BE2C (cell line): ENCODE data around the gene NUP85.

ENCODE experiments used
- DNase-seq: peaks from one replicate; pipeline ENCODE4 v3.0.0-alpha.2; 2020
- H3K27me3 ChIP-seq: fragments of 250-450 bp; sonication (Bioruptor Pico); 2 replicates; pipeline ENCODE4 v1.5.1; 2020; ENCODE audit warnings: mild to moderate bottlenecking
- H3K36me3 ChIP-seq: fragments of 250-450 bp; sonication (Bioruptor Pico); 2 replicates; pipeline ENCODE4 v1.5.1; 2020; ENCODE audit warnings: mild to moderate bottlenecking
- H3K4me1 ChIP-seq: fragments of 250-450 bp; sonication (Bioruptor Pico); 2 replicates; pipeline ENCODE4 v1.5.1; 2020
- H3K4me3 ChIP-seq: 2 replicates; pipeline ENCODE4 v1.5.1; 2011; ENCODE audit warnings: low read depth, low read length
- H3K9me3 ChIP-seq: fragments of 250-450 bp; sonication (Bioruptor Pico); 2 replicates; pipeline ENCODE4 v1.5.1; 2020
- CTCF ChIP-seq: IDR thresholded peaks from 2 replicates; pipeline ENCODE4 v1.5.1; 2012; ENCODE audit warnings: mild to moderate bottlenecking, low read depth, low read length

Gene NUP85

GRCh38 chr17:75260641-75261335 is 55.3 kb downstream of the NUP85 start:
- Histone ChIP-seq H3K27me3 (no peaks in the 10 kb centered on the region), H3K36me3 (peaks cover 24% of the 10 kb centered on the region), H3K4me1 (peaks cover 3% of the 10 kb centered on the region; the same call in 1 of the 2 replicates), H3K4me3 (peak overlapping the region; percentile 100), H3K9me3 (no peaks in the 10 kb centered on the region)
- DNase-seq: no peak
- TF ChIP-seq CTCF: no peak

- H3K4me3 ChIP-seq: peak within 1 kb of the TSS; percentile 100
- DNase-seq: peak; percentile 97
Observed at GRCh38 chr17:75261336-75262111, 56.0 kb downstream of the NUP85 start, which contains the start of the genes GGA3 and MRPS7. Gene GGA3, minus strand, starts transcription at chr17:75261606. Its CDS starts 19 bp downstream, at chr17:75261587. Gene MRPS7, plus strand, starts transcription at chr17:75261879. Its CDS starts 22 bp downstream, at chr17:75261901.

GRCh38 chr17:75262112-75262606 is 56.7 kb downstream of the NUP85 start:
- Histone ChIP-seq H3K4me1 (peaks cover 3% of the 10 kb centered on the region; the same call in 1 of the 2 replicates), H3K27me3 (no peaks in the 10 kb centered on the region), H3K36me3 (peaks cover 35% of the 10 kb centered on the region), H3K4me3 (peak overlapping the region; percentile 100), H3K9me3 (no peaks in the 10 kb centered on the region)
- no peak for DNase-seq
- TF ChIP-seq CTCF: no peak

More at GRCh38 chr17:75261336-75262111, 56.0 kb downstream of the NUP85 start, which contains the start of the genes GGA3 and MRPS7:
- no peaks in the 10 kb centered on the region for H3K27me3 ChIP-seq
- H3K9me3 ChIP-seq: no peaks in the 10 kb centered on the region
- H3K4me1 ChIP-seq: peaks cover 3% of the 10 kb centered on the region; the same call in 1 of the 2 replicates
- H3K36me3 ChIP-seq: peaks cover 31% of the 10 kb centered on the region
- TF ChIP-seq CTCF: no peak

GRCh38 chr17:75263055-75263454 is 57.6 kb downstream of the NUP85 start:
- DNase-seq: no peak
- peaks cover 40% of the 10 kb centered on the region for H3K36me3 ChIP-seq
- peak overlapping the region; percentile 100 for H3K4me3 ChIP-seq
- H3K4me1 ChIP-seq: peaks cover 3% of the 10 kb centered on the region; the same call in 1 of the 2 replicates
- H3K9me3 ChIP-seq: no peaks in the 10 kb centered on the region
- H3K27me3 ChIP-seq: no peaks in the 10 kb centered on the region
- TF ChIP-seq CTCF: no peak

- Histone ChIP-seq H3K4me3 (no peak overlapping the region), H3K27me3 (no peaks in the 10 kb centered on the region), H3K36me3 (peaks cover 42% of the 10 kb centered on the region), H3K9me3 (no peaks in the 10 kb centered on the region), H3K4me1 (no peaks in the 10 kb centered on the region; the same call in 1 of the 2 replicates)
- no peak for TF ChIP-seq CTCF
- DNase-seq: no peak
Observed at GRCh38 chr17:75265614-75266315, 60.3 kb downstream of the NUP85 start.
